ENCODE data around the gene CD37.
"Not testable (repeated sequence)": the region's sequence is repeated elsewhere in the genome, so short reads cannot be mapped to it uniquely, and the experiment has no call there.

Gene CD37

DNA sequence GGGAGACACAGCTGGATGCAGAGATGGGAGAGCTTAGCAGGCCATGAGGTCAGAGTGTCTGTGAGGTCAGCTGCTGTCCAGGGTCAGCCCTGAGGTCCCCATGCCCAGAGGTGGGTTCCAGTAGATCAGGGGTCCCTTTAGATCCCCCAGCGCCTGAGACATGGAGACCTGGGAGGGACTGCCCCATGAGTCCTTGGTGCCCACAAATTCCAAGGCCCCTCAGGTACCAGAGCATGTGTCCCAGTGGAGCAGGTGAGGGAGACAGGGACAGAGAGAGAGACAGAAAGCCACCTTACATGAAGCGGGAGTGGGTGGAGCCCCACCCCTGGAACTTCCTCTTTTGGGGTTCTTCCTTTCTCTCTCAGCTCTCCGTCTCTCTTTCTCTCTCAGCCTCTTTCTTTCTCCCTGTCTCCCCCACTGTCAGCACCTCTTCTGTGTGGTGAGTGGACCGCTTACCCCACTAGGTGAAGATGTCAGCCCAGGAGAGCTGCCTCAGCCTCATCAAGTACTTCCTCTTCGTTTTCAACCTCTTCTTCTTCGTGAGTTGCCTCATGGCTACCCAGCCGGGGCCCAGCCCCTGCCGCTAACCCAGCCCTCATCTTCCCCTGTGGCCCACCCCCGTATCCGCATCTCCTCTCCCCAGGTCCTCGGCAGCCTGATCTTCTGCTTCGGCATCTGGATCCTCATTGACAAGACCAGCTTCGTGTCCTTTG, at the start of gene CD37:
CD37 (plus strand) TSS at position 336 of the 713 bp plus-strand sequence; CDS start at position 471, 135 bp downstream.
- FAIRE-seq = no peak

GRCh38 chr19:49287141-49287770, 48.0 kb upstream of the CD37 start:
- FAIRE-seq = no peak

- not testable (repeated sequence) for FAIRE-seq
These were observed 47.0 kb upstream of the CD37 start for GRCh38 chr19:49288205-49288604.

DNA sequence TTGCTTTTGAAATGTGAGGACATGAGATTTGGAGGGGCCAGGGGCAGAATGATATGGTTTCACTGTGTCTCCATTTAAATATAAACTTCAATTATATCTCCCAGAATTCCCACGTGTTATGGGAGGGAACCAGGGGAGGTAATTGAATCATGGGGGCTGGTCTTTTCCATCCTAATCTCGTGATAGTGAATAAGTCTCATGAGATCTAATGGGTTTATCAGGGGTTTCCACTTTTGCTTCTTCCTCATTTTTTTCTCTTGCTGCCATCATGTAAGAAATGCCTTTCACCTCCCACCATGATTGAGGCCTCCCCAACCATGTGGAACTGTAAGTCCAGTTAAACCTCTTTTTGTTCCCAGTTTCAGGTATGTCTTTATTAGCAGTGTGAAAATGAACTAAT, 45.9 kb upstream of the CD37 start:
- not testable (repeated sequence) for FAIRE-seq

GRCh38 chr19:49290517-49290916, 44.7 kb upstream of the CD37 start:
- FAIRE-seq = no peak

DNA sequence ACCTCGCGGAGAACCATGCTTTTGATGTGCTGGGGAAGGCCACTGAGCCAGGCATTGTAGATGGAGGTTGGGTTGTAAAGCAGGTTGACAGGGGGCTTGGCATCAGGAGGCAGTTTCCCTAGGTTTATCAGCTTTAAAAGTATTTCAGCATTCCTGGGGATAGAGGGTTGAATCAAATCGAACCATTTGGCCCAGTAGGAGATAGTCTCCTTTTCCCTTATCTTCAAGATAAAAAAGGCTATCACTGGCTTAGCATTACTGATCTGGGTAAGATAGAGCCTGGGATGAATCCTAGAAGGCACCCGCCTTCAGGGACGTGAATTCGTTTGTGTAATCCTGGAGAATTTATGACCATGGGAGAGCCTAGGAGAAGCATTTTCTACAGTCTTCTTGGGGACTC, 40.8 kb upstream of the CD37 start:
- FAIRE-seq = no peak

GRCh38 chr19:49295208-49295880, 39.9 kb upstream of the CD37 start:
- FAIRE-seq = no peak

GRCh38 chr19:49297403-49297802, 37.8 kb upstream of the CD37 start:
- FAIRE-seq = no peak

DNA sequence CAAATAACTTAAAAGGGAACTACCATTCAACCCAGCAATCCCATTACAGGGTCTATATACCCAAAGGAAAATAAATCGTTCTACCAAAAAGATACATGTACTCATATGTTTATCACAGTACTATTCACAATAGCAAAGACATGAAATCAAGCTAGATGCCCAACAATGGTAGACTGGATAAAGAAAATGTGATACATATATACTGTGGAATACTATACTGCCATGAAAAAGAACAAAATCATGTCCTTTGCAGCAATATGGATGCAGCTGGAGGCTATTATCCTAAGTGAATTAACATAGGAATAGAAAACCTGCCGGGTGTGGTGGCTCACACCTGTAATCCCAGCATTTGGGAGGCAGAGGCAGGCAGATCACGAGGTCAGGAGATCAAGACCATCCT, 36.6 kb upstream of the CD37 start:
- not testable (repeated sequence) for FAIRE-seq

DNA sequence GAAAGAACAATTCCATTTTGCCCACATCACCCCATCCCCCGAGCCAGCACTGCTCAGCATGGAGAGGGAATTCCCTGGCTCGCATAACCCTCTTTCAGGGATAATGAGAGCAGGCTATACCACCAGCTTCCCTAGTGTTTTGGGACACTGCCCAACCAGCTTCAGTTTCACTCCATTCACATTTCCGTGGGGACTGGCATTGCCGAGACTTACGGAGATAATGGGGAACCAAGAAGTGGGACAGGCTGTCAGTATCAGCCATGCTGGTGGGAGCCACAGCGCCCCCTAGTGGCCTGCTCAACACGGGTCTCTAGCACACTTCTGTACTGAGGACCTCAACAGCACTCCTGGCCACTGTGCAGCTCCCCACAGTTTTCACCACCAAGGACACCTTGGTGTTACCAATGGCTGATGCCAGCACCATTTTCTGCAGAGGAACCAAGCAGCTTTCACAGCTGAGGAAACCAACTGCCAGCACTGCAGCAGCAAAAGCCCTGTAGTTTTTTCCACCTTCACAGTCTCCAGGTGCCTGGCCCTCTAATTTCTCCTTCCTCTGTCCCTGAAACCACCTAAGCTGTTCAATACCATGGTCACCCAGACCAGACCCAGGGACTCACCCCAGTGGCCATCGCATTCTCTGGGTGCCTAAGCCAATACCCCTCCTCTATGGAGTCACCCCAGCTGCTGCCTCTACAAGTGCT, 33.9 kb upstream of the CD37 start:
- no peak for FAIRE-seq

DNA sequence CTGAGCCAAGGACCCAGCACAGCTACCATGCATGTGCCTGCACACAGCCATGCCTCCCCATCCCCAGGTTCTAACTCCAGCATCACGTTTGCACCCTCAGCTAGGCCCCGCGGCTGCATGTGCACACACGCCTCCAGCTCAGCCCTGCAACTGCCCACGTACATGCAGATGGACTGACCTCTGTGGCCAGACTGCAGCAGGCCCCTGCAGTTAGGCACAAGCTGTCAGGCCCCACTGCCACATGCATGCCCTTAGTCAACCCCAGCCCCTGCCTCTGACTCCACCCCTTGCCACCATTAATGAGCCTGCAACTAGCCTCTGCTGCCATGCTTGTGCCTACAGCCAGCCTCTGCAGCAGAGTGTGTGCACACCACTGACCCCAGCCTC, 33.3 kb upstream of the CD37 start:
- no peak for FAIRE-seq

GRCh38 chr19:49306734-49307133, 28.5 kb upstream of the CD37 start:
- FAIRE-seq = not testable (repeated sequence)

DNA sequence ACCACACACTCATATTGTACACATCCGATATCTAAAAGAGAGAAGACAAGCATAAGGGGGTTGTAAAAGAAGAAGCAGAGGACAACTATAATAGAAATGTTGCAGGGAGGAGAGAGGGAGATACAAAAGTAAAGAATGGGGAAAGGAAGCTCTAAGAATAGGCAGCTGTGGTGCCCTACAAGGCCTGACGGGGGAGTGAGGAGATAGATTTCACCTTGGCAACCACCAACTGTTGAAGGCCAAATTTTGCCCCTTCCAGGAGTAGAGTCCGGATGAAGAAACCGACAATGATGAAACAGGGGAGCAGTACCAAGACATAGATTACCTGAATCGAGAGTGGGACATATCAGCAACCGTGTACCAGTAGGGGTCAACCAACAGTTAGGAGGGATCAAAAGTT, 26.1 kb upstream of the CD37 start:
- no peak for FAIRE-seq

DNA sequence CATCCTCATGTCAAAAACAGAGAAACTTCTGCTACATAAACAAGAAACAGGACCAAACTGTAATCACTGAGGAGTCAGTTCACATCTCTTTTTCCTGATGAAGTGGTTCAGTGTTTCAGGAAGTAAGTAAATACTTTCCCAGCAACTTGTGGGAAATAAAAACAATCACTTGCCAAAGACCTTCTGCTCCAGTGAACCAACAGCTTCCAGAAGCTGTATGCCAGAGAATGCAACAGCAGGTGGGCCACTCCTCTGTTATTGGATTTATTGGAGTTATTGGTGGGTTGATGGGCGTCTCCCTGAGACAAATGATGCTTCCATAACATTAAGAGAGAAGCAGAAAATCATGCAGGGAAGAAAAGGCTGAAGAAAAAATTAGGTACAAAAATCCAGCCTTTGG, 20.1 kb upstream of the CD37 start:
- FAIRE-seq = no peak

DNA sequence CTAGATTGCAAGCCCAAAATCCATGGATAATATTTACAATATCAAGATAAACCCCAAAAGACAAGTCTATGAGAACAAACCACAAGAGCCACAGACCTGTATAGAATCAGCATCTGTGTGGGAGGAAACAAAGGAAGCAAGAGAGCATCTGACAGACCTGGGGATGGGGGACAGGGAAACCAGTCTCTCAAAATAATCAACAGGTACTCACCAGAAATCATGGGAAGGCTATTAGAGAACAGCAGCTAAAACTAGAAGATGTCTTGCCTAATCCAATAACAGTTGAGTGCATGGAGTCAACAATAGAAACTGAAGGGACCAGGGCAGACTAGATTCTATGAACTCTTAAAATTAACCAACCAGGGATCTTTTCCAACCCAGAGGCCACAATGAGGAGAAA, 18.9 kb upstream of the CD37 start:
- FAIRE-seq = no peak

DNA sequence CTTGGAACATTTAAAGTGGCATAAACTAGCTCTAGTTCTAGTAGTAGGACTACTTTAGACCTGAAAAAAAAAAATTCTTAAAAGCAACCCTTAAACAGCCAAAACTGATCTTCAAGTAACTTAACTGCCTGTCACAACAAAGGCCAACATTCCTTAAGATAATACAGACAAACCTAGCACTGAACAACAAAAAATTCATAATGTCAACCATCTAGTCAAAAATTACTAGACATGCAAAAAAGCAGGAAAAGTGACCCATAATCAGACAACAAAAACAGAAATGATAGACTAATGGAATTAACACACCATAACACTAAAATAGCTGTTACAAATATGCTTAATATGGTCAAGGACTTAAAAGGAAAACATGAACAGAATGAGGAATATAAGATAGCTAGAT, 16.9 kb upstream of the CD37 start:
- FAIRE-seq = no peak

DNA sequence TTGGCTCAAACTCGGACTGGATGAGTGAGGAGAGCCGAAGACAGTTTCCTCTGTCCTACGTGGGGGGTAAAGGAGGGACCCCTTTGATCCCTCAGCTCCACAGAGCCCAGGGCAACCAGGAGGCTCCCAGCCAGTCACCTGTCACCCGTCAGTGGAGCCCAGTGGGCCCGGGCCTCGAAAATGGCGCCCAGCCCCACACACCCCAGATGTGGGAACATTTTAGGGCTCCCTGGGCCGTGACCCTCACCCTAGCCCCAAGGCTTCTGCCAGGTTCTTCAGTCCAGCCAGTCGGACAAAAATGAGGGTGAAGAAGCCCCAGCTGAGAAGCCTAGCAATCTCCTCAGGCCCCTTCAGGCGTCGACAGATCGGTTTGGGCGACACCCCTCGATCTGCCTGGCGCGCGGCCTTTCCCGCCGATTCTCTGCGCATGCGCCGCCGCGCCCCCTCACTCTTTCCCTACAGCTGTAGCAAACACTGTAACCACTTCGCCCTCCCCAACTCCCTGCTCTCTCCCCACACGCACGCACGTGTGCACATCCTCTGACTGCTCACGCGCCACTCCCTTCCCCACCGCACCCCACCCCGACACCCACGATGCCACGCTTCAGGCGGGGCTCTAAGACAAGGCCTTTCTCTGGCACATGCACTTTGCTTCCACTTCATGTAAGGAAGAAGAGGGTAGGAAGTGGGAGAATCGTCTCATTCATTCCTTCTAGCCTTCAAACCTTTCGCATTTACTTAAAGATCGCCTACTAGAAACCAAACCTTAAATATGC, 10.2 kb upstream of the CD37 start, which contains the start of gene SLC6A16:
SLC6A16 (minus strand) TSS at position 391 of the 776 bp plus-strand sequence. CDS start 13,844 bp downstream, outside the sequence.
- no peak for FAIRE-seq

- not testable (repeated sequence) for FAIRE-seq
These were observed 9.4 kb upstream of the CD37 start for GRCh38 chr19:49325756-49326155.

- FAIRE-seq = no peak
These were observed 9.0 kb upstream of the CD37 start for GRCh38 chr19:49326165-49326704.

DNA sequence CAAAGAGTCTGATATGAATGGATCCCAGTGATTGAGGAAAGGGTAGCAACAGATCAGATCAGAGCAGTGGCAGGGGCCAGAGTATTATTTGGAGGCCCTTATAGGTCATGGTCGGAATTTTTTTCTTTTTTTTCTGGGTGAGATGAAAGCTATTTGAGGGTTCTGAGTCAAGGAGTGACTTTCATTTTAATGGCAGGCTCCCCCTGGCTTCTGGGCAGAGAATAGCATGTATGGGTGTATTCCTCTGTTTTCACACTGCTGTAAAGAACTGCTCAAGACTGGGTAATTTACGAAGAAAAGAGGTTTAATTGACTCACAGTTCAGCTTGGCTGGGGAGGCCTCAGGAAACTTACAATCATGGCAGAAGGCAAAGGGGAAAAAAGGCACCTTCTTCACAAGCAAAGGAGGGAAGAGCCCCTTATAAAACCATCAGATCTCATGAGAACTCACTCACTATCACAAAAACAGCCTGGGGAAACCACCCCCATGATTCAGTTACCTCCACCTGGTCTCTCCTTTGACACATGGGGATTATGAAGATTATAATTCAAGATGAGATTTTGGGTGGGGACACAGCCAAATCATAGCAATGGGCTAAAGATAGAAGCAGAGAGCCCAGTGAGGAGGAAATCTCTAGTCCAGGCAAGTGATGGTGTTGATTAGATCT, 7.2 kb upstream of the CD37 start:
- FAIRE-seq = no peak

- no peak for FAIRE-seq
These were observed 6.5 kb upstream of the CD37 start for GRCh38 chr19:49328741-49329140.

DNA sequence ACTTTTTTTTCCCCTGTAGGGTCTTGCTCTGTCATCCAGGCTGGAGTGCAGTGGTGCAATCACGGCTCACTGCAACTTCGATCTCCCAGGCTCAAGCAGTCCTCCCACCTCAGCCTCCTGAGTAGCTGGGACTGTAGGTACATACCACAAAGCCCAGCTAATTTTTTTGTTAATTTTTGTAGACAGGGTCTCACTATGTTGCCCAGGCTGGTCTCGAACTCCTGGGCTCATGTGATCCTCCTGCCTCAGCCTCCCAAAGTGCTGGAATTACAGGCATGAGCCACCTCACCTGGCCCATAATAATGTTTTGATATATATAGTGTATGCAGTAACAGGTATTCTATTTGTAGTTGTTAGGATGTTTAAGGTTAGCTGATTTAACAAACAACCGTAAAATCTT, 4.0 kb upstream of the CD37 start:
- FAIRE-seq = not testable (repeated sequence)

Data from islet of Langerhans (tissue), 1 donor.